ENCODE data around the gene PTPN3. TPM values are rescaled to one million over a fixed set of nuclear protein-coding genes. Genes with fewer than 3 reads are reported as not detected.

Gene PTPN3
- total RNA-seq, 4 donors from 2014 or later, result 31.6 to 64.0 (median 38.7) TPM

- H3K4me1 ChIP-seq, result no peaks in the 10 kb centered on the region
- peaks cover 75% of the 10 kb centered on the region for H3K36me3 ChIP-seq
- TF ChIP-seq POLR2A (IDR thresholded peaks at IDR 0.05) (no peak), CTCF (IDR thresholded peaks at IDR 0.05) (peak; percentile 14 to 62), EP300 (IDR thresholded peaks at IDR 0.05) (no peak)
- H3K4me3 ChIP-seq, result no peak overlapping the region
- DNase-seq (ENCODE audit: low spot score in 2 of 2), result no peak
- H3K9me3 ChIP-seq, result no peaks in the 10 kb centered on the region
- WGBS, result 59% methylated on average over 13 of the region's 13 CpGs
- no peak overlapping the region for H3K27ac ChIP-seq
- H3K27me3 ChIP-seq, result no peaks in the 10 kb centered on the region
These were observed 96.7 kb downstream of the PTPN3 start for GRCh38 chr9:109401169-109401989.

- TF ChIP-seq POLR2AphosphoS5 (IDR thresholded peaks at IDR 0.05), result no peak
- no peak for TF ChIP-seq POLR2A (IDR thresholded peaks at IDR 0.05)
- TF ChIP-seq CTCF (IDR thresholded peaks at IDR 0.05), result no peak
- TF ChIP-seq EP300 (IDR thresholded peaks at IDR 0.05), result no peak
- 74% methylated on average over 6 of the region's 6 CpGs for WGBS
- H3K4me1 ChIP-seq, result no peaks in the 10 kb centered on the region
- H3K4me3 ChIP-seq, result no peak overlapping the region
- peaks cover 65% of the 10 kb centered on the region for H3K36me3 ChIP-seq
- DNase-seq (ENCODE audit: low spot score in 2 of 2), result no peak
- H3K27ac ChIP-seq, result no peak overlapping the region
- no peaks in the 10 kb centered on the region for H3K9me3 ChIP-seq
- no peaks in the 10 kb centered on the region for H3K27me3 ChIP-seq
These were observed 98.8 kb downstream of the PTPN3 start for GRCh38 chr9:109399258-109399767.

GRCh38 chr9:109391176-109391575, 106.9 kb downstream of the PTPN3 start:
- no peak for DNase-seq (ENCODE audit: low spot score in 2 of 2)
- Histone ChIP-seq H3K27me3 (no peaks in the 10 kb centered on the region), H3K27ac (no peak overlapping the region), H3K4me1 (no peaks in the 10 kb centered on the region), H3K36me3 (peaks cover 57% of the 10 kb centered on the region), H3K4me3 (no peak overlapping the region), H3K9me3 (no peaks in the 10 kb centered on the region)
- TF ChIP-seq POLR2AphosphoS5 (IDR thresholded peaks at IDR 0.05) (no peak), EP300 (IDR thresholded peaks at IDR 0.05) (no peak), CTCF (IDR thresholded peaks at IDR 0.05) (no peak), POLR2A (IDR thresholded peaks at IDR 0.05) (no peak)
- WGBS, result 68% methylated on average over 10 of the region's 10 CpGs

GRCh38 chr9:109387856-109388255, 110.3 kb downstream of the PTPN3 start:
- WGBS, result 87% methylated on average over 6 of the region's 6 CpGs
- H3K4me3 ChIP-seq, result no peak overlapping the region
- H3K4me1 ChIP-seq, result no peaks in the 10 kb centered on the region
- peaks cover 84% of the 10 kb centered on the region for H3K36me3 ChIP-seq
- no peaks in the 10 kb centered on the region for H3K27me3 ChIP-seq
- no peak overlapping the region for H3K27ac ChIP-seq
- no peaks in the 10 kb centered on the region for H3K9me3 ChIP-seq
- TF ChIP-seq POLR2AphosphoS5 (IDR thresholded peaks at IDR 0.05) (no peak), POLR2A (IDR thresholded peaks at IDR 0.05) (no peak), EP300 (IDR thresholded peaks at IDR 0.05) (no peak), CTCF (IDR thresholded peaks at IDR 0.05) (no peak)
- DNase-seq (ENCODE audit: low spot score in 2 of 2), result no peak

GRCh38 chr9:109387206-109387605, 110.9 kb downstream of the PTPN3 start:
- Histone ChIP-seq H3K36me3 (peaks cover 91% of the 10 kb centered on the region), H3K4me3 (no peak overlapping the region), H3K27me3 (no peaks in the 10 kb centered on the region), H3K27ac (no peak overlapping the region), H3K9me3 (no peaks in the 10 kb centered on the region), H3K4me1 (no peaks in the 10 kb centered on the region)
- 73% methylated on average over 3 of the region's 3 CpGs for WGBS
- DNase-seq (ENCODE audit: low spot score in 2 of 2), result no peak
- TF ChIP-seq POLR2A (IDR thresholded peaks at IDR 0.05), result no peak
- no peak for TF ChIP-seq POLR2AphosphoS5 (IDR thresholded peaks at IDR 0.05)
- TF ChIP-seq CTCF (IDR thresholded peaks at IDR 0.05), result no peak
- TF ChIP-seq EP300 (IDR thresholded peaks at IDR 0.05), result no peak
